ENCODE measurements around the gene TECR. TPM values are rescaled to one million over a fixed set of nuclear protein-coding genes. Genes with fewer than 3 reads are reported as not detected.

The TECR gene
- total RNA-seq, 1 experiment from 2014 or later: 164 TPM

- H3K27me3 Mint-ChIP-seq (ENCODE audit: low read depth): no peaks in the 10 kb centered on the region
- H3K36me3 Mint-ChIP-seq (ENCODE audit: insufficient read depth in 1 of 3, low read depth in 3 of 3): peaks cover 0 to 4% (median 2%) of the 10 kb centered on the region in 3 experiments; a peak in 4 of 7 replicates
These were observed 25.0 kb downstream of the TECR start for GRCh38 chr19:14554382-14554812.

More at GRCh38 chr19:14554382-14554812, 25.0 kb downstream of the TECR start:
- H3K27ac Mint-ChIP-seq: peak overlapping the region; percentile 22 to 64 (median 48); a peak in 6 of 7 replicates
- Histone ChIP-seq H3K14ac (ENCODE audit: insufficient read depth, low read length) (no peak overlapping the region), H2AK5ac (ENCODE audit: insufficient read length, low read length) (no peak overlapping the region), H2BK5ac (ENCODE audit: insufficient read length, low read length) (no peak overlapping the region), H3K4me1 (ENCODE audit: insufficient read depth, low read length) (no peaks in the 10 kb centered on the region; the same call in 1 of the 2 replicates), H2AFZ (ENCODE audit: low read length) (no peak overlapping the region), H2BK12ac (ENCODE audit: insufficient read length, low read depth, low read length) (no peak overlapping the region), H3K79me1 (ENCODE audit: insufficient read depth, low read depth, low read length, poor library complexity, severe bottlenecking) (peaks cover 2% of the 10 kb centered on the region), H4K20me1 (ENCODE audit: control insufficient read depth, insufficient read depth, insufficient read length) (no peaks in the 10 kb centered on the region), H2BK120ac (ENCODE audit: low read depth, low read length, poor library complexity, severe bottlenecking) (no peak overlapping the region), H2BK15ac (ENCODE audit: low read depth, low read length) (no peak overlapping the region), H3K27ac (ENCODE audit: insufficient read length, low read depth, low read length) (no peak overlapping the region), H3K23ac (ENCODE audit: insufficient read length, low read depth, low read length) (no peak overlapping the region), H3K9ac (ENCODE audit: extremely low read depth, insufficient read length, low read length) (no peak overlapping the region), H3K9me3 (ENCODE audit: control insufficient read depth, low read depth, low read length) (no peaks in the 10 kb centered on the region), H3K56ac (ENCODE audit: insufficient read length, low read depth, low read length) (no peak overlapping the region), H2BK20ac (ENCODE audit: low read depth, low read length, poor library complexity, severe bottlenecking) (no peak overlapping the region), H3K27me3 (ENCODE audit: insufficient read depth, low read length) (no peaks in the 10 kb centered on the region), H3K79me2 (ENCODE audit: insufficient read depth, low read length) (peaks cover 1% of the 10 kb centered on the region; the same call in 1 of the 2 replicates), H3T11ph (ENCODE audit: low read length) (no peak overlapping the region), H3K4me2 (ENCODE audit: insufficient read depth, insufficient read length, low read length) (no peak overlapping the region), H4K91ac (ENCODE audit: insufficient read length, low read depth, low read length) (no peak overlapping the region), H4K5ac (ENCODE audit: insufficient read length, low read depth, low read length) (no peak overlapping the region), H3K4ac (ENCODE audit: low read depth, low read length) (no peak overlapping the region), H3K18ac (ENCODE audit: insufficient read length, low read depth, low read length) (no peak overlapping the region), H3K23me2 (ENCODE audit: insufficient read length, low read depth, low read length, poor library complexity, severe bottlenecking) (peaks cover 3% of the 10 kb centered on the region), H4K8ac (replicated peaks; ENCODE audit: insufficient read length, low read depth, low read length) (no peak overlapping the region)
- H3K9me3 Mint-ChIP-seq: no peaks in the 10 kb centered on the region
- WGBS (ENCODE audit: extremely low coverage, insufficient read length, low lambda C conversion rate): no CpG with 5 or more reads among the region's 6 CpGs
- TF ChIP-seq CTCF (conservative IDR thresholded peaks at IDR 0.05): no peak
- peaks cover 23 to 38% of the 10 kb centered on the region in 2 experiments for H3K4me1 Mint-ChIP-seq
- peak; percentile 53 for DNase-seq
- no peak overlapping the region for H3K4me3 Mint-ChIP-seq

All from H9 (cell line).